Activated T-helper 9 cell treated with anti-CD3 and anti-CD28 coated beads, Interleukin-2, amount 50 U/mL, for 16 hours (primary cell): ENCODE results near the gene CD3E.
"Not testable (repeated sequence)": the region's sequence is repeated elsewhere in the genome, so short reads cannot be mapped to it uniquely, and the experiment has no call there.

Source experiments
- DNase-seq: peaks from one replicate; pipeline ENCODE4 v3.0.0-alpha.2; 2020; ENCODE audit warnings: low read depth

The CD3E gene

GRCh38 chr11:118291477-118292135, 12.9 kb upstream of the CD3E start:
- no peak for DNase-seq

GRCh38 chr11:118294053-118294452, 10.5 kb upstream of the CD3E start:
- DNase-seq = no peak

GRCh38 chr11:118295199-118295598, 9.3 kb upstream of the CD3E start:
- no peak for DNase-seq

- DNase-seq = no peak
These were observed 8.6 kb upstream of the CD3E start for GRCh38 chr11:118295815-118296454.

GRCh38 chr11:118301600-118302195, 2.8 kb upstream of the CD3E start:
- no peak for DNase-seq

- no peak for DNase-seq
These were observed 333 bp upstream of the CD3E start for GRCh38 chr11:118304227-118304567.

GRCh38 chr11:118305726-118306125, 1.2 kb downstream of the CD3E start:
- DNase-seq = no peak

GRCh38 chr11:118306556-118306955, 2.0 kb downstream of the CD3E start:
- DNase-seq = peak; percentile 28

- DNase-seq = not testable (repeated sequence)
These were observed 4.5 kb downstream of the CD3E start for GRCh38 chr11:118308995-118309528.

- DNase-seq = no peak
These were observed 5.7 kb downstream of the CD3E start for GRCh38 chr11:118310271-118310670.

GRCh38 chr11:118310781-118311485, 6.4 kb downstream of the CD3E start:
- DNase-seq = no peak

- no peak for DNase-seq
These were observed 7.0 kb downstream of the CD3E start for GRCh38 chr11:118311518-118311917.

- no peak for DNase-seq
These were observed 7.8 kb downstream of the CD3E start for GRCh38 chr11:118312328-118312727.

GRCh38 chr11:118313242-118313641, 8.7 kb downstream of the CD3E start:
- DNase-seq = no peak

GRCh38 chr11:118314988-118315411, 10.5 kb downstream of the CD3E start:
- DNase-seq = no peak

- no peak for DNase-seq
These were observed 13.6 kb downstream of the CD3E start for GRCh38 chr11:118318124-118318523.

- DNase-seq = no peak
These were observed 14.2 kb downstream of the CD3E start for GRCh38 chr11:118318581-118319336.

- no peak for DNase-seq
These were observed 14.8 kb downstream of the CD3E start for GRCh38 chr11:118319337-118319707.

- DNase-seq = no peak
These were observed 16.0 kb downstream of the CD3E start for GRCh38 chr11:118320515-118320914.

GRCh38 chr11:118321386-118322082, 17.0 kb downstream of the CD3E start:
- DNase-seq = no peak

GRCh38 chr11:118322721-118323120, 18.2 kb downstream of the CD3E start:
- DNase-seq = no peak
